A549 (cell line): ENCODE results near the gene GTF2H1. TPM values are rescaled to one million over a fixed set of nuclear protein-coding genes. Genes with fewer than 3 reads are reported as not detected.
"Not testable (repeated sequence)": the region's sequence is repeated elsewhere in the genome, so short reads cannot be mapped to it uniquely, and the experiment has no call there.

ENCODE experiments used
- ATAC-seq, 2 experiments: fragments of 200-7000 bp in 1 of 2; fragments of >200 bp in 1 of 2; cut with Nextera tagmentation in 1 of 2; cut with Tn5 transposase in 1 of 2; 3 replicates each; pipeline versions ENCODE4 v1.8.0 to v1.9.1; 2018 to 2020; ENCODE audit warnings: mild to moderate bottlenecking in 1 of 2, moderate library complexity in 1 of 2
- CTCF ChIA-PET: fragments of 300-600 bp; sonication (Branson Sonifier 250); formaldehyde crosslinking; extraction: SDS; loops from one replicate; lab custom pipeline; 2021; ENCODE audit warnings: antibody characterized with exemption, inconsistent platforms; lab: Yijun Ruan, JAX
- POLR2A ChIA-PET: fragments of 350-600 bp; formaldehyde crosslinking; extraction: SDS; loops from one replicate; lab custom pipeline; 2021; ENCODE audit warnings: antibody characterized with exemption, inconsistent platforms; lab: Yijun Ruan, JAX
- DNase-seq, 2 experiments: peaks; one replicate each; pipeline versions ENCODE4 v3.0.0 to v3.0.0-alpha.2; 2011 to 2016; ENCODE audit warnings: low read depth in 1 of 2, low spot score in 1 of 2
- FAIRE-seq: peaks from 2 replicates; lab custom pipeline; 2011; peaks lifted over from hg19 to GRCh38; lab: Jason Lieb, UNC
- H3K27ac ChIP-seq, 2 experiments: fragments of >200 bp; sonication (Bioruptor Twin); formaldehyde crosslinking; 3 replicates each; pipeline ENCODE4 v1.5.1; 2016 to 2017
- H3K4me1 ChIP-seq: fragments of >200 bp; sonication (Bioruptor Twin); formaldehyde crosslinking; 3 replicates; pipeline ENCODE4 v1.6.1; 2016
- H3K4me2 ChIP-seq: fragments of >200 bp; sonication (Bioruptor Twin); formaldehyde crosslinking; 3 replicates; pipeline ENCODE4 v1.6.1; 2016
- H3K4me3 ChIP-seq: fragments of >200 bp; sonication (Bioruptor Twin); formaldehyde crosslinking; 3 replicates; pipeline ENCODE4 v1.5.1; 2016
- H3K9me3 ChIP-seq: fragments of >200 bp; sonication (Bioruptor Twin); formaldehyde crosslinking; 3 replicates; pipeline ENCODE4 v1.6.1; 2016
- BCL3 ChIP-seq: fragments of >200 bp; sonication (Bioruptor Twin); formaldehyde crosslinking; IDR thresholded peaks from 3 replicates; pipeline ENCODE4 v1.6.1; 2016
- CBX8 ChIP-seq: fragments of 200-600 bp; sonication (generic); IDR thresholded peaks from 2 replicates; pipeline ENCODE4 v1.6.1; 2016
- CHD4 ChIP-seq: fragments of 200-600 bp; sonication (generic); IDR thresholded peaks from 2 replicates; pipeline ENCODE4 v1.6.1; 2016; ENCODE audit warnings: antibody characterized with exemption, mild to moderate bottlenecking, borderline replicate concordance
- E2F6 ChIP-seq: IDR thresholded peaks from 2 replicates; pipeline ENCODE4 v1.6.1; 2012; ENCODE audit warnings: low read depth, borderline replicate concordance
- EHMT2 ChIP-seq: fragments of 200-600 bp; sonication (generic); IDR thresholded peaks from 2 replicates; pipeline ENCODE4 v1.6.1; 2016; ENCODE audit warnings: antibody characterized with exemption, low read depth, mild to moderate bottlenecking, moderate library complexity
- FOSB ChIP-seq: fragments of 250-450 bp; sonication (Bioruptor Pico); IDR thresholded peaks from 2 replicates; pipeline ENCODE4 v1.5.0; 2020; ENCODE audit warnings: mild to moderate bottlenecking, moderate library complexity
- FOXS1 ChIP-seq: fragments of 250-450 bp; sonication (Bioruptor Pico); IDR thresholded peaks from 2 replicates; pipeline ENCODE4 v1.5.0; 2020; ENCODE audit warnings: mild to moderate bottlenecking, moderate library complexity
- HDAC2 ChIP-seq: fragments of 200-600 bp; sonication (generic); IDR thresholded peaks from 2 replicates; pipeline ENCODE4 v1.6.1; 2016
- HEYL ChIP-seq: fragments of 250-450 bp; sonication (Bioruptor Pico); IDR thresholded peaks from 2 replicates; pipeline ENCODE4 v1.8.0; 2021; ENCODE audit warnings: mild to moderate bottlenecking, moderate library complexity
- HOXB5 ChIP-seq: fragments of 250-450 bp; sonication (Bioruptor Pico); IDR thresholded peaks from 2 replicates; pipeline ENCODE4 v1.5.0; 2020; ENCODE audit warnings: mild to moderate bottlenecking, moderate library complexity
- JUNB ChIP-seq: fragments of >200 bp; sonication (Bioruptor Twin); formaldehyde crosslinking; IDR thresholded peaks from 2 replicates; pipeline ENCODE4 v1.6.1; 2016
- MYC ChIP-seq: IDR thresholded peaks from 2 replicates; pipeline ENCODE4 v1.6.1; 2012; ENCODE audit warnings: mild to moderate bottlenecking, inconsistent platforms, low read length, improper control_type of control experiment, borderline replicate concordance
- NPAS2 ChIP-seq: fragments of 250-450 bp; sonication (Bioruptor Pico); IDR thresholded peaks from 2 replicates; pipeline ENCODE4 v1.8.0; 2022; ENCODE audit warnings: mild to moderate bottlenecking, moderate library complexity, borderline replicate concordance
- NR3C1 ChIP-seq: fragments of >200 bp; sonication (Bioruptor Twin); formaldehyde crosslinking; IDR thresholded peaks from 3 replicates; pipeline ENCODE4 v1.6.1; 2017
- POLR2A ChIP-seq: IDR thresholded peaks from 2 replicates; pipeline ENCODE4 v1.6.1; 2012; ENCODE audit warnings: mild to moderate bottlenecking, low read length
- RARB ChIP-seq: fragments of 250-450 bp; sonication (Bioruptor Pico); IDR thresholded peaks from 2 replicates; pipeline ENCODE4 v1.8.0; 2021; ENCODE audit warnings: mild to moderate bottlenecking, moderate library complexity
- RCOR1 ChIP-seq: fragments of 150-350 bp; IDR thresholded peaks from 2 replicates; pipeline ENCODE4 v1.6.1; 2014; ENCODE audit warnings: antibody characterized with exemption, low read length, low read depth
- RFX5 ChIP-seq: fragments of 450-650 bp; IDR thresholded peaks from 2 replicates; pipeline ENCODE4 v1.7.1; 2014; ENCODE audit warnings: antibody characterized with exemption, mild to moderate bottlenecking, moderate library complexity
- RNF2 ChIP-seq: fragments of 200-600 bp; sonication (generic); IDR thresholded peaks from 2 replicates; pipeline ENCODE4 v1.6.1; 2016; ENCODE audit warnings: low read depth, mild to moderate bottlenecking, antibody characterized with exemption, moderate library complexity, borderline replicate concordance
- SMC3 ChIP-seq: fragments of >200 bp; sonication (Bioruptor Twin); formaldehyde crosslinking; IDR thresholded peaks from 3 replicates; pipeline ENCODE4 v1.6.1; 2018; ENCODE audit warnings: inconsistent platforms
- TFCP2L1 ChIP-seq: fragments of 250-450 bp; sonication (Bioruptor Pico); IDR thresholded peaks from 2 replicates; pipeline ENCODE4 v1.5.0; 2021; ENCODE audit warnings: mild to moderate bottlenecking
- WGBS: methylation state at CpG from one replicate; pipeline ENCODE4 v1.1.6; 2017; ENCODE audit errors: missing lambda C conversion rate; 5-methylcytosine and 5-hydroxymethylcytosine counted together
- polyA plus RNA-seq, 4 experiments: library from polyadenylated mRNA; depleted of rRNA in 3 of 4; stranded (reverse); fragments of >200 nt; fragmentation: RNase III in 1 of 4; extraction: RNeasy Plus Mini Kit Qiagen cat#74134 plus additional on column Dnase treatment in 1 of 4; gene quantifications; 2 replicates in 3 of 4; 3 replicates in 1 of 4; pipeline ENCODE4 v1.2.3, GENCODE V29; 2011 to 2017
- TF ChIP-seq, protein P1 (sequence below): fragments of >200 bp; sonication (Bioruptor Twin); formaldehyde crosslinking; IDR thresholded peaks from 3 replicates; pipeline ENCODE4 v1.5.1; 2016
- TF ChIP-seq, protein P2 (sequence below): IDR thresholded peaks from 2 replicates; pipeline ENCODE4 v1.6.1; 2012
- TF ChIP-seq, protein P3 (sequence below): fragments of 200-600 bp; sonication (generic); IDR thresholded peaks from 2 replicates; pipeline ENCODE4 v1.6.1; 2016; ENCODE audit warnings: antibody characterized with exemption, mild to moderate bottlenecking, moderate library complexity

The GTF2H1 gene
- polyA plus RNA-seq, 2 of the 4 experiments (the other 2 are of a cell fraction): 38.8 to 56.0 TPM

DNA sequence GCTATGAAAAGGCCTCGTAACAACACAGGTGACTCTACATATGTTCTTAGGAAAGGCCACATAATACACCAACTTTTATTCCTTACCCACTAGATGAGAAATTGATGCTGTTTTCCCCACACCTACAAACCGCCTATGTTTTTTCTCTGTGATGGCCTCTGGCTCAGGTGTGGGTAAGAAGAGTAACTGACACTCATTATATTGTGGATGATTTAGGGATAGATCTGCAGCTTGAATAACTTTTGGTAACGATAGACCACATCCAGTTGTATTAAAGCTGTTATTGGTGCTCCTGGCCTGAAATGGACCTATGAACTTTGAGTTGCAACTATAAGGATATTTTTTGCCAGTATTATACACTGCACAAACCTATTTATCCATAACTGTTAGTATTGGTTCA, 75.6 kb downstream of the GTF2H1 start:
- Histone ChIP-seq H3K4me2 (peak overlapping the region; percentile 77), H3K27ac (0 out of 6 replicates have a peak overlapping the region, but pooled peaks of 1 of the 2 experiments have one; percentile 3), H3K4me1 (peaks cover 68% of the 10 kb centered on the region), H3K9me3 (no peaks in the 10 kb centered on the region), H3K4me3 (peak overlapping the region; percentile 10; the same call in 1 of the 3 replicates)
- no peak for FAIRE-seq
- no peak for DNase-seq
- CTCF ChIA-PET: interaction anchor here (1.0 kb wide), 1 partner anchor 11 kb away, joined by 4 read pairs; no protein-coding TSS in a partner anchor
- POLR2A ChIA-PET: interaction anchor here (0.8 to 1.5 kb wide), 2 partner anchors 14 to 128 kb away, joined by 3 to 4 read pairs; no protein-coding TSS in a partner anchor
- WGBS: 92% methylated on average over 3 of the region's 3 CpGs
- no peak for ATAC-seq
- TF ChIP-seq FOSB (CRISPR knock-in tag): no peak
- no peak for TF ChIP-seq FOXS1 (CRISPR knock-in tag)
- no peak for TF ChIP-seq TFCP2L1 (CRISPR knock-in tag)
- TF ChIP-seq RCOR1: no peak
- TF ChIP-seq HDAC2: no peak
- TF ChIP-seq SMC3: no peak
- TF ChIP-seq RNF2: no peak
- TF ChIP-seq, protein P1, sequence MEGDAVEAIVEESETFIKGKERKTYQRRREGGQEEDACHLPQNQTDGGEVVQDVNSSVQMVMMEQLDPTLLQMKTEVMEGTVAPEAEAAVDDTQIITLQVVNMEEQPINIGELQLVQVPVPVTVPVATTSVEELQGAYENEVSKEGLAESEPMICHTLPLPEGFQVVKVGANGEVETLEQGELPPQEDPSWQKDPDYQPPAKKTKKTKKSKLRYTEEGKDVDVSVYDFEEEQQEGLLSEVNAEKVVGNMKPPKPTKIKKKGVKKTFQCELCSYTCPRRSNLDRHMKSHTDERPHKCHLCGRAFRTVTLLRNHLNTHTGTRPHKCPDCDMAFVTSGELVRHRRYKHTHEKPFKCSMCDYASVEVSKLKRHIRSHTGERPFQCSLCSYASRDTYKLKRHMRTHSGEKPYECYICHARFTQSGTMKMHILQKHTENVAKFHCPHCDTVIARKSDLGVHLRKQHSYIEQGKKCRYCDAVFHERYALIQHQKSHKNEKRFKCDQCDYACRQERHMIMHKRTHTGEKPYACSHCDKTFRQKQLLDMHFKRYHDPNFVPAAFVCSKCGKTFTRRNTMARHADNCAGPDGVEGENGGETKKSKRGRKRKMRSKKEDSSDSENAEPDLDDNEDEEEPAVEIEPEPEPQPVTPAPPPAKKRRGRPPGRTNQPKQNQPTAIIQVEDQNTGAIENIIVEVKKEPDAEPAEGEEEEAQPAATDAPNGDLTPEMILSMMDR: no peak
- no peak for TF ChIP-seq RFX5
- no peak for TF ChIP-seq EHMT2
- no peak for TF ChIP-seq CBX8
- no peak for TF ChIP-seq POLR2A

DNA sequence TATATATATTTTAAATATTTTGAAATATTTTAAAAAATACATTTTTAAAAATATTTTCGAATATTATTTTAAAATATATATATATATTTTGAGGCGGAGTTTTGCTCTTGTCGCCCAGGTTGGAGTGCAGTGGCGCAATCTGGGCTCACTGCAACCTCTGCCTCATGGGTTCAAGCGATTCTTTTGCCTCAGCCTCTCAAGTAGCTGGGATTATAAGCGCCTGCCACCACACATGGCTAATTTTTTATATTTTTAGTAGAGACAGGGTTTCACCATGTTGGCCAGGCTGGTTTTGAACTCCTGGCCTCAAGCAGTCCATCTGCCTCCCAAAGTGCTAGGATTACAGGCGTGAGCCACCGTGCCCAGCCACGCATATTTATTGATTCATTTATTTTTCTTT, 78.7 kb downstream of the GTF2H1 start:
- ChIA-PET CTCF (interaction anchor here (1.3 kb wide), 1 partner anchor 9 kb away, joined by 4 read pairs; no protein-coding TSS in a partner anchor), POLR2A (interaction anchor here (0.6 kb wide), 1 partner anchor 9 kb away, joined by 6 read pairs; no protein-coding TSS in a partner anchor)
- WGBS: 80% methylated on average over 9 of the region's 9 CpGs
- DNase-seq, FAIRE-seq, H3K4me3 ChIP-seq, H3K9me3 ChIP-seq, H3K27ac ChIP-seq, H3K4me2 ChIP-seq, ATAC-seq: not testable (repeated sequence)
- peaks cover 81% of the 10 kb centered on the region for H3K4me1 ChIP-seq

DNA sequence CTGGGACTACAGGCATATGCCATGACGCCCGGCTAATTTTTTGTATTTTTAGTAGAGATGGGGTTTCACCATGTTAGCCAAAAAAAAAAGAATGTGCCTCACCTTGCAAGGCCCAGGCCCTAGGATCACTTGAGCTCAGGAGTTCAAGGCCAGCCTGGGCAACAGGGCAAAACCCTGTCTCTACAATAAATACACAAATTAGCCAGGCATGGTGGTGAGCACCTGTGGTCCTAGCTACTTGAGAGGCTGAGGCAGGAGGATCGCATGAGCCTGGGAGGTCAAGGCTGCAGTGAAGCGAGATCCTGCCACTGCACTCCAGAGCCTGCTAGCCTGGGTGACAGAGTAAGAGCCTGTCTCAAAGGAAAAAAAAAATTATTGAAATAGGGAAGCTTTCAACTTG, 81.7 kb downstream of the GTF2H1 start:
- Histone ChIP-seq H3K27ac (no peak overlapping the region), H3K4me3 (no peak overlapping the region), H3K4me1 (peaks cover 78% of the 10 kb centered on the region), H3K4me2 (no peak overlapping the region), H3K9me3 (no peaks in the 10 kb centered on the region)
- WGBS: 93% methylated on average over 4 of the region's 4 CpGs
- CTCF ChIA-PET: interaction anchor here (0.9 to 1.0 kb wide), 2 partner anchors 15 to 20 kb away, joined by 3 to 5 read pairs; no protein-coding TSS in a partner anchor
- FAIRE-seq (no peak), DNase-seq (no peak), ATAC-seq (no peak)
- TF ChIP-seq SMC3 (no peak), CHD4 (no peak), FOSB (CRISPR knock-in tag) (no peak), JUNB (no peak), RARB (CRISPR knock-in tag) (no peak), HDAC2 (no peak), MYC (no peak), POLR2A (no peak), BCL3 (no peak), HEYL (no peak), HOXB5 (CRISPR knock-in tag) (no peak), CBX8 (no peak), NR3C1 (no peak), E2F6 (no peak), NPAS2 (CRISPR knock-in tag) (no peak)
- TF ChIP-seq, protein P2, sequence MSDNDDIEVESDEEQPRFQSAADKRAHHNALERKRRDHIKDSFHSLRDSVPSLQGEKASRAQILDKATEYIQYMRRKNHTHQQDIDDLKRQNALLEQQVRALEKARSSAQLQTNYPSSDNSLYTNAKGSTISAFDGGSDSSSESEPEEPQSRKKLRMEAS: no peak
- TF ChIP-seq, protein P1: no peak
- TF ChIP-seq, protein P3, sequence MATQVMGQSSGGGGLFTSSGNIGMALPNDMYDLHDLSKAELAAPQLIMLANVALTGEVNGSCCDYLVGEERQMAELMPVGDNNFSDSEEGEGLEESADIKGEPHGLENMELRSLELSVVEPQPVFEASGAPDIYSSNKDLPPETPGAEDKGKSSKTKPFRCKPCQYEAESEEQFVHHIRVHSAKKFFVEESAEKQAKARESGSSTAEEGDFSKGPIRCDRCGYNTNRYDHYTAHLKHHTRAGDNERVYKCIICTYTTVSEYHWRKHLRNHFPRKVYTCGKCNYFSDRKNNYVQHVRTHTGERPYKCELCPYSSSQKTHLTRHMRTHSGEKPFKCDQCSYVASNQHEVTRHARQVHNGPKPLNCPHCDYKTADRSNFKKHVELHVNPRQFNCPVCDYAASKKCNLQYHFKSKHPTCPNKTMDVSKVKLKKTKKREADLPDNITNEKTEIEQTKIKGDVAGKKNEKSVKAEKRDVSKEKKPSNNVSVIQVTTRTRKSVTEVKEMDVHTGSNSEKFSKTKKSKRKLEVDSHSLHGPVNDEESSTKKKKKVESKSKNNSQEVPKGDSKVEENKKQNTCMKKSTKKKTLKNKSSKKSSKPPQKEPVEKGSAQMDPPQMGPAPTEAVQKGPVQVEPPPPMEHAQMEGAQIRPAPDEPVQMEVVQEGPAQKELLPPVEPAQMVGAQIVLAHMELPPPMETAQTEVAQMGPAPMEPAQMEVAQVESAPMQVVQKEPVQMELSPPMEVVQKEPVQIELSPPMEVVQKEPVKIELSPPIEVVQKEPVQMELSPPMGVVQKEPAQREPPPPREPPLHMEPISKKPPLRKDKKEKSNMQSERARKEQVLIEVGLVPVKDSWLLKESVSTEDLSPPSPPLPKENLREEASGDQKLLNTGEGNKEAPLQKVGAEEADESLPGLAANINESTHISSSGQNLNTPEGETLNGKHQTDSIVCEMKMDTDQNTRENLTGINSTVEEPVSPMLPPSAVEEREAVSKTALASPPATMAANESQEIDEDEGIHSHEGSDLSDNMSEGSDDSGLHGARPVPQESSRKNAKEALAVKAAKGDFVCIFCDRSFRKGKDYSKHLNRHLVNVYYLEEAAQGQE: no peak
- POLR2A ChIA-PET: interaction anchor here (1.6 kb wide), 1 partner anchor 9 kb away, joined by 9 read pairs; the partner anchor contains the start of gene LDHA
